K562 (cell line): Measurements from ENCODE around the gene PRSS27. TPM values are rescaled to one million over a fixed set of nuclear protein-coding genes. Genes with fewer than 3 reads are reported as not detected.

Source experiments
- ARID4B ChIP-seq: sonication (generic); formaldehyde crosslinking; IDR thresholded peaks from 2 replicates; pipeline ENCODE4 v1.8.0; 2022; ENCODE audit warnings: mild to moderate bottlenecking, missing genetic modification reagents
- CBFB ChIP-seq: sonication (generic); formaldehyde crosslinking; IDR thresholded peaks from 2 replicates; pipeline ENCODE4 v1.4.0; 2020; ENCODE audit warnings: mild to moderate bottlenecking, missing genetic modification reagents
- CREB1 ChIP-seq, 2 experiments: sonication (generic) in 1 of 2; formaldehyde crosslinking in 1 of 2; IDR thresholded peaks; 2 replicates each; pipeline versions ENCODE4 v1.6.1 to v1.8.0; 2012 to 2022; ENCODE audit warnings: inconsistent platforms in 1 of 2, mild to moderate bottlenecking in 1 of 2, missing genetic modification reagents in 1 of 2, moderate library complexity in 1 of 2
- HDAC2 ChIP-seq: fragments of 450-650 bp; IDR thresholded peaks from 2 replicates; pipeline ENCODE4 v1.6.1; 2016; ENCODE audit warnings: mild to moderate bottlenecking
- ILK ChIP-seq: fragments of 450-650 bp; IDR thresholded peaks from 2 replicates; pipeline ENCODE4 v1.6.1; 2016; ENCODE audit warnings: missing genetic modification characterization, low read depth, mild to moderate bottlenecking, missing compliant biosample characterization, moderate library complexity, borderline replicate concordance
- LARP7 ChIP-seq: fragments of 450-650 bp; IDR thresholded peaks from 2 replicates; pipeline ENCODE4 v1.6.1; 2016
- LEF1 ChIP-seq: fragments of 450-650 bp; IDR thresholded peaks from 2 replicates; pipeline ENCODE4 v1.6.1; 2016; ENCODE audit warnings: mild to moderate bottlenecking
- MLX ChIP-seq, 2 experiments: fragments of 450-650 bp in 1 of 2; sonication (generic) in 1 of 2; formaldehyde crosslinking; conservative IDR thresholded peaks; 2 replicates each; pipeline versions ENCODE4 v1.4.0 to v1.8.1; 2020 to 2022; ENCODE audit warnings: mild to moderate bottlenecking in 1 of 2, missing genetic modification reagents in 1 of 2
- NCOA4 ChIP-seq: fragments of 450-650 bp; IDR thresholded peaks from 2 replicates; pipeline ENCODE4 v1.6.1; 2018; ENCODE audit warnings: mild to moderate bottlenecking; ENCODE audit not compliant: partially characterized antibody
- NRF1 ChIP-seq, 2 experiments: fragments of 450-650 bp; IDR thresholded peaks in 1 of 2; conservative IDR thresholded peaks in 1 of 2; 2 replicates each; pipeline ENCODE4 v1.6.1; 2014; ENCODE audit warnings: mild to moderate bottlenecking in 2 of 2
- PREB ChIP-seq: sonication (generic); formaldehyde crosslinking; IDR thresholded peaks from 2 replicates; pipeline ENCODE4 v1.8.1; 2023; ENCODE audit warnings: mild to moderate bottlenecking, missing genetic modification reagents
- PRPF4 ChIP-seq: fragments of 200-400 bp; formaldehyde crosslinking; IDR thresholded peaks from one replicate; pipeline ENCODE4 v1.6.1; 2017; ENCODE audit warnings: low read length, low read depth, mild to moderate bottlenecking; ENCODE audit not compliant: insufficient read depth, poor library complexity, severe bottlenecking
- SIN3B ChIP-seq: fragments of 450-650 bp; IDR thresholded peaks from 2 replicates; pipeline ENCODE4 v1.6.1; 2017; ENCODE audit warnings: low read depth, mild to moderate bottlenecking, moderate library complexity
- SMAD1 ChIP-seq: fragments of 150-350 bp; IDR thresholded peaks from 2 replicates; pipeline ENCODE4 v1.6.1; 2014; ENCODE audit warnings: low read length, low read depth; ENCODE audit not compliant: partially characterized antibody
- SMAD2 ChIP-seq: fragments of 150-350 bp; IDR thresholded peaks from 2 replicates; pipeline ENCODE4 v1.6.1; 2014; ENCODE audit warnings: low read depth, mild to moderate bottlenecking, low read length
- SMAD4 ChIP-seq: fragments of 250-450 bp; sonication (Bioruptor Pico); conservative IDR thresholded peaks from 2 replicates; pipeline ENCODE4 v1.8.0; 2021; ENCODE audit warnings: inconsistent platforms, mild to moderate bottlenecking, moderate library complexity
- THAP12 ChIP-seq: fragments of 250-450 bp; sonication (Bioruptor Pico); IDR thresholded peaks from 2 replicates; pipeline ENCODE4 v1.9.0; 2021; ENCODE audit warnings: mild to moderate bottlenecking, inconsistent platforms
- TOE1 ChIP-seq, 2 experiments: fragments of 450-650 bp in 1 of 2; sonication (generic) in 1 of 2; formaldehyde crosslinking in 1 of 2; IDR thresholded peaks; 2 replicates each; pipeline versions ENCODE4 v1.7.1 to v1.8.0; 2016 to 2022; ENCODE audit warnings: borderline replicate concordance in 2 of 2, mild to moderate bottlenecking in 2 of 2, antibody characterized with exemption in 1 of 2, inconsistent platforms in 1 of 2, low read depth in 1 of 2, missing genetic modification reagents in 1 of 2, moderate library complexity in 1 of 2
- ZZZ3 ChIP-seq: fragments of 450-650 bp; IDR thresholded peaks from 2 replicates; pipeline ENCODE4 v1.6.1; 2016; ENCODE audit warnings: antibody characterized with exemption, mild to moderate bottlenecking, moderate library complexity
- polyA plus RNA-seq, 8 experiments: library from polyadenylated mRNA; depleted of rRNA in 4 of 8; stranded (reverse) in 5 of 8; unstranded in 3 of 8; fragments of >200 nt; fragmentation: Nextera tagmentation in 2 of 8; fragmentation: Illumina TruSeq in 1 of 8; extraction: Ambion mirVana in 2 of 8; extraction: Trizol in 1 of 8; gene quantifications; 2 replicates each; pipeline versions ENCODE4 v1.2.1 to v1.2.3, GENCODE V29; 2011 to 2014; ENCODE audit warnings: inconsistent platforms in 1 of 8, missing spikeins in 1 of 8
- total RNA-seq, 7 experiments: library from RNA; depleted of rRNA in 6 of 7; stranded (reverse); fragments of >200 nt in 6 of 7; fragmentation: Illumina TruSeq in 2 of 7; extraction: Trizol in 2 of 7; gene quantifications; 2 replicates each; pipeline versions ENCODE4 v1.2.1 to v1.2.3, GENCODE V29; 2011 to 2021; ENCODE audit warnings: low replicate concordance in 1 of 7
- TF ChIP-seq, protein P1 (sequence below): fragments of 250-450 bp; sonication (Bioruptor Pico); IDR thresholded peaks from 2 replicates; pipeline ENCODE4 v1.9.0; 2021; ENCODE audit warnings: mild to moderate bottlenecking

The PRSS27 gene
- total and polyA plus RNA-seq, 9 of the 15 experiments (the other 6 are each of a cell fraction or from before 2014, with no cell fraction given): 0.09 to 0.20 (median 0.17) TPM; not detected in 5

- peak; percentile 81; the same call in 1 of the 2 replicates for TF ChIP-seq CREB1 (IDR thresholded peaks at IDR 0.05)
- TF ChIP-seq CREB1 (CRISPR knock-in tag; IDR thresholded peaks at IDR 0.05): peak; percentile 80
- TF ChIP-seq SMAD1: no peak
- no peak for TF ChIP-seq PRPF4
- no peak for TF ChIP-seq SMAD2
- TF ChIP-seq SMAD4 (CRISPR knock-in tag): no peak
- TF ChIP-seq THAP12 (CRISPR knock-in tag): no peak
- TF ChIP-seq TOE1 (IDR thresholded peaks at IDR 0.05; ENCODE audit: borderline replicate concordance): no peak
- no peak for TF ChIP-seq TOE1 (CRISPR knock-in tag; IDR thresholded peaks at IDR 0.05; ENCODE audit: borderline replicate concordance, low read depth)
- no peak for TF ChIP-seq LEF1
- TF ChIP-seq, protein P1, sequence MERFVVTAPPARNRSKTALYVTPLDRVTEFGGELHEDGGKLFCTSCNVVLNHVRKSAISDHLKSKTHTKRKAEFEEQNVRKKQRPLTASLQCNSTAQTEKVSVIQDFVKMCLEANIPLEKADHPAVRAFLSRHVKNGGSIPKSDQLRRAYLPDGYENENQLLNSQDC: no peak
- TF ChIP-seq MLX (CRISPR knock-in tag; conservative IDR thresholded peaks at IDR 0.05): no peak
- peak; percentile 91 for TF ChIP-seq ARID4B (CRISPR knock-in tag)
- no peak for TF ChIP-seq HDAC2
- no peak for TF ChIP-seq PREB (CRISPR knock-in tag)
- no peak for TF ChIP-seq ZZZ3
- TF ChIP-seq NCOA4: no peak
- TF ChIP-seq ILK (tag): no peak
- TF ChIP-seq SIN3B: no peak
- TF ChIP-seq NRF1 (conservative IDR thresholded peaks at IDR 0.05 in 1 of 2, IDR thresholded peaks at IDR 0.05 in 1 of 2): peak; percentile 83 to 86
- no peak for TF ChIP-seq CBFB (CRISPR knock-in tag)
- no peak for TF ChIP-seq LARP7
Observed at GRCh38 chr16:2715519-2715918, 4.5 kb downstream of the PRSS27 start (continued).
